CD4-positive, alpha-beta T cell treated with Interleukin-6 at 100 ng/mL for 8 hours (primary cell): ENCODE measurements around the gene KIF4A.
"Not testable (repeated sequence)": the region's sequence is repeated elsewhere in the genome, so short reads cannot be mapped to it uniquely, and the experiment has no call there.

Experiments used
- DNase-seq: peaks from one replicate; pipeline ENCODE4 v3.0.0-alpha.2; 2020; ENCODE audit warnings: mixed read lengths, low spot score

Gene KIF4A, protein sequence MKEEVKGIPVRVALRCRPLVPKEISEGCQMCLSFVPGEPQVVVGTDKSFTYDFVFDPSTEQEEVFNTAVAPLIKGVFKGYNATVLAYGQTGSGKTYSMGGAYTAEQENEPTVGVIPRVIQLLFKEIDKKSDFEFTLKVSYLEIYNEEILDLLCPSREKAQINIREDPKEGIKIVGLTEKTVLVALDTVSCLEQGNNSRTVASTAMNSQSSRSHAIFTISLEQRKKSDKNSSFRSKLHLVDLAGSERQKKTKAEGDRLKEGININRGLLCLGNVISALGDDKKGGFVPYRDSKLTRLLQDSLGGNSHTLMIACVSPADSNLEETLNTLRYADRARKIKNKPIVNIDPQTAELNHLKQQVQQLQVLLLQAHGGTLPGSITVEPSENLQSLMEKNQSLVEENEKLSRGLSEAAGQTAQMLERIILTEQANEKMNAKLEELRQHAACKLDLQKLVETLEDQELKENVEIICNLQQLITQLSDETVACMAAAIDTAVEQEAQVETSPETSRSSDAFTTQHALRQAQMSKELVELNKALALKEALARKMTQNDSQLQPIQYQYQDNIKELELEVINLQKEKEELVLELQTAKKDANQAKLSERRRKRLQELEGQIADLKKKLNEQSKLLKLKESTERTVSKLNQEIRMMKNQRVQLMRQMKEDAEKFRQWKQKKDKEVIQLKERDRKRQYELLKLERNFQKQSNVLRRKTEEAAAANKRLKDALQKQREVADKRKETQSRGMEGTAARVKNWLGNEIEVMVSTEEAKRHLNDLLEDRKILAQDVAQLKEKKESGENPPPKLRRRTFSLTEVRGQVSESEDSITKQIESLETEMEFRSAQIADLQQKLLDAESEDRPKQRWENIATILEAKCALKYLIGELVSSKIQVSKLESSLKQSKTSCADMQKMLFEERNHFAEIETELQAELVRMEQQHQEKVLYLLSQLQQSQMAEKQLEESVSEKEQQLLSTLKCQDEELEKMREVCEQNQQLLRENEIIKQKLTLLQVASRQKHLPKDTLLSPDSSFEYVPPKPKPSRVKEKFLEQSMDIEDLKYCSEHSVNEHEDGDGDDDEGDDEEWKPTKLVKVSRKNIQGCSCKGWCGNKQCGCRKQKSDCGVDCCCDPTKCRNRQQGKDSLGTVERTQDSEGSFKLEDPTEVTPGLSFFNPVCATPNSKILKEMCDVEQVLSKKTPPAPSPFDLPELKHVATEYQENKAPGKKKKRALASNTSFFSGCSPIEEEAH

DNA sequence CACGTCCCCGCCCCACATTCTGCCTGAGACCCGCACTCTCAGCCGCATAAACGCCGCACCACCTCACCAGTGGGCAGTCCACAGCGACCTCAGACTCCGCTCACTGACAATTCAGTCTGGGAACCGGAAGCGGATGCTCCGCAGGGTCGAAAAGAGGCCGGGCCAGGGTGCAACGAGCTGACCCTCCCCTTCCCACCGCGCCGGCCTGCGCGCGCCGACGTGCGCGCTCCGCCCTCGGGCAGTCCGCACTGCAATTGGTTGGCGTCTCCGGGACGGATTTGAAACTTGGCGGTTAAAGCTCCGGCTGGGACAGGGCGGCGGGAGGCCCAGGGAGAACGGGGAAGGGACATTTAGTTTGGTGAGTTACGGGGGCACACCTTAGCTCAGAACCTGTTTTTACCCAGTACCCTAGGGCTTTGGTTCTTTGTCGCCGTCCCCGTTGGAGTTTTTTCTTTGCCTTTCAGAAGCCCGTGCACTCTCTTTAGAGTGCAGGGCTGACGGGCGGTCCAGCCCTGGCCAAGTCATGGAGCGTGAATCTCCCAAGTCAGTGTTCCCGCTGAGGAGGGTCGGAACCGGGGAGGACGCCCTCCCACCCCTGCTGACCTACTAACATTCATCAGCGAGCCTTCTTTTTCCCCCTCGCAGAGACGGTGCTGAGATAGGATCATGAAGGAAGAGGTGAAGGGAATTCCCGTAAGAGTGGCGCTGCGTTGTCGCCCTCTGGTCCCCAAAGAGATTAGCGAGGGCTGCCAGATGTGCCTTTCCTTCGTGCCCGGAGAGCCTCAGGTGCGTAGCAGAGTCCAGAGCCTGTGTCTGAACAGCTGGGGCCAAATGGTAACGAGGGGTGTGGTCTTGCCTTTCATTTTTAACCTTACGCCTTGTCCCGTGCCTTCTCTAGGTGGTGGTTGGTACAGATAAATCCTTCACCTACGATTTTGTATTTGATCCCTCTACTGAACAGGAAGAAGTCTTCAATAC lies at the start of gene KIF4A, which contains the start of gene PDZD11:
TSS of gene KIF4A (plus strand) at position 312 of the 978 bp plus-strand sequence. CDS start at position 667, 355 bp downstream.
TSS of gene PDZD11 (minus strand) at position 135 of the 978 bp plus-strand sequence. CDS start 586 bp downstream, outside the sequence.
- peak; percentile 72 for DNase-seq

DNA sequence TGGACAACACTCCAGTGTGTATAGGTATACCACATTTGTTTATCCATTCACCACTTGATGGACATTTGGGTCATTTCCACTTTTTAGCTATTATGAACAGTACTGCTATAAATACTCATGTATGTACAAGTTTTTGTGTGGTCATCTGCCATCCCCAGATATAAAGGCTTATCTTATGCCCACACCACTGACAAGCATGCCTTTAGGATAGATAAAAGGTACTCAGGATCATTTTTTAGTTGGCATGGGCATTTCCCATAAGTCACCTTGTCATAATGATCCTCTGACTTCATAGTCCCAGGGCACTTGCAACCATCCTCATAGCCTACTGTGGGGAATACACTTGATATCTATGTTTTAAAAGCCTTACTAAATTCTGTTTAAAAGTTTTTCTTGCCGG lies 49.2 kb upstream of the KIF4A start:
- no peak for DNase-seq

DNA sequence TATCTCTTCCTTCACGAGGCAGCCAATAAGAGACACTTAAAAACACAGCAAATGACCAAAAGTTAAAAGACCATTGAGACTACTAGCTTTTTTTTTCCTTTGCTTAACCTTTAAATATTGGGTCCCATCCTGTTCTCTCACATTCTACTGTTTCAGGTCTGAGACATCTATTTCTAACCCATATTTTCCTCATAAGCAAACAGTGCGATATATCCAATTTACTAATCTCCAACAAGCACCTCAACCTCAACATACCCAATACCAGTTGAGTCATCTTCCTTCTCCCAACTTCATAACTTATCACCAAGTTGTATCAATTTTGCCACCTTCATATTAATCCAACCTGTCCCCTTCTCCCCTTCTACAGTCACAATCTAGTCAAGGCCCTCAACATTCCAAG lies 48.4 kb upstream of the KIF4A start:
- DNase-seq, result no peak

DNA sequence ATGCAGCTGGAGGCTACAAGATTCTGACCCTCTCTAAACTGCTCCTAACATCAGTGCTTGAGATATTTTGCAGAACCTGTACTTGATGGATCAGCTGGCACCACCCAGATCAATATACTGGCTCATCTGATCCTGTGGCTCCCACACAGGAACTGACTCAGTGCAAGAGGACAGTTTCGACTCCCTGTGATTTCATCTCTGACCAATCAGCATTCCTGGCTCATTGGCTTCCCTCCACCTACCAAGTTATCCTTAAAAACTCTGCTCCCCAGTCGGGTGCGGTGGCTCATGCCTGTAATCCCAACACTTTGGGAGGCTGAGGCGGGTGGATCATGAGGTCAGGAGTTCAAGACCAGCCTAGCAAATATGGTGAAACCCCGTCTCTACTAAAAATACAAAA lies 46.3 kb upstream of the KIF4A start:
- DNase-seq, result not testable (repeated sequence)

DNA sequence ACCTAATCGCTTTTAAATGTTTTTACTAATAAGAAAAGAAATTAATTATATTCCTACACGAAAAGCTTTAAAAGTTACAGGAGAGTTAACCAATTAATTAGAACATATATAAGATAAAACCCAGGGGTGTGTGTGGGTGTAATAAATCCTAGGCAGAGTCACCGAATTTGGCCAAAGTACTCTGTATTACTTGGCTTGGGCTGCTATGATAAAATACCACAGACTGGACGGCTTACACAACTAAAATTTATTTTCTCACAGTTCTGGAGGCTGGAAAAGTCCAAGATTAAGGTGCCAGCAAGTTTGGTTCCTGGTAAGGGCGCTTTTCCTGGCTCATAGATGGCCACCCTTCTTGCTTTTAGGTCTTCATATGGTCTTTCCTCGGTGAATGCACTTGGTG lies 45.0 kb upstream of the KIF4A start:
- no peak for DNase-seq

DNA sequence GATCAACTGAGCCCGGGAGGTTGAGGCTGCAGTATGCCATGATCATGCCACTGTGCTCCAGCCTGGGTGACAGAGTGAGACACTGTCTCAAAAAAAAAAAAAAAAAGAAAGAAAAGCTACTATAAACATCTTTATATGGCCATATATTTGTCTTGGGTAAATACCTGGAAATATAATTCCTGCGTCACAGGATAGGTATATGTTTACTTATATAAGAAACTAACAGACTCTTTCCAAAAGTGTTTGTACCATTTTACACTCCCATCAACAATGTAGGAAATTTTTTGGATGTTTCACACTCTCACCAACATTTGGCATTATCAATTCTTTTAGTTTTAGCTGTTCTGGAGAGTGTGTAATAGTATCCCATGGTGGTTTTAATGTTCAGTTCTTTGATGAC lies 42.7 kb upstream of the KIF4A start:
- no peak for DNase-seq

DNA sequence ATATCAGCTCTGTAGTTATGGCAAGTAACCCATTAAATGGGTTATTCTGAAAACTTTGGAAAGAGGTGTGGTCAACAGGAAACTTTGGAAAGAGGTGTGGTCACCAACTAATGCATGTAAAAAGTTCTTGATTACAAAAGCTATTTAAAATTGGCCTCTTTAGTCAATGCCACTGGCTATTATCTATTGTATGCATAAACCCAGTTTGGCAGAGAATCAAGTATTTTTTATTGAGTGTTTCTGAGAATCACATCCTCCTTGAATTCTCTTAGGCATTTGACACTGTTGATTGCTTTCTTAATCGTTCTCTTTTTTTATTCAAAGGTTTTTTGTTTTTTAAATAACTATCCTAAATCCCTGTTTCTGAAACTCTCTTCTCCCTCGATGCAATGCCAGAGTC lies 37.4 kb upstream of the KIF4A start:
- DNase-seq, result no peak

DNA sequence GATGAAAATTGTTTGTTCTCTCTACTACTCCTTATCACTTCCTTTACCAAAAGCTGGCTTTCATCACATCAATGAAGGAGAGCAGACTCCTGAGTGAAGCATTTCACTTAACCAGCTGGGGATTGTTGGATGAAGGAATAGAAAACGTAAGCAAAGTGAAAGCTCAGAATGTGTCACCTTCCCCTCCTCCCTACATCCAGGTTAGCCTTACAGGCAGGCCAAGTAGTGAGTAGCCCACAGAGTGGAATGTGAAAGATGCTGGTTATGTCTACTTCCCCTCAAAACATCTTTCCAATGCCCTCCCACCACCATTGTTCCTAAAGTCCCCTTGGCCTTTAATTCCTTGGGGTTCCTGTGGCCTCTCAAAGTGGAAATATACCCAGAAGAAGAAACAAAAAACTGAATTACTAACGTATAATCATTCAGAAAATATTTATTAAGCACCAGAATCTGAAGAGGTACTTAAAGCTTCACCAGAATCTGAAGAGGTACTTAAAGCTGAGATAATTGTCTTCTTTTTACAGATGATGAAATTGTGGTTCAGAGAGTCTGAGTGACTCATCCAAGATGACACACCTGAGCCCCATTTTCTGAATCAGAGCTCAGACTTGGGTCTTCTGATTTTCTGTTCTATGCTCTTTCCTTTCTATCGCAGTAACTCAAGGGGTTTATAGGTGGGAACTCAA lies 36.4 kb upstream of the KIF4A start:
- no peak for DNase-seq

DNA sequence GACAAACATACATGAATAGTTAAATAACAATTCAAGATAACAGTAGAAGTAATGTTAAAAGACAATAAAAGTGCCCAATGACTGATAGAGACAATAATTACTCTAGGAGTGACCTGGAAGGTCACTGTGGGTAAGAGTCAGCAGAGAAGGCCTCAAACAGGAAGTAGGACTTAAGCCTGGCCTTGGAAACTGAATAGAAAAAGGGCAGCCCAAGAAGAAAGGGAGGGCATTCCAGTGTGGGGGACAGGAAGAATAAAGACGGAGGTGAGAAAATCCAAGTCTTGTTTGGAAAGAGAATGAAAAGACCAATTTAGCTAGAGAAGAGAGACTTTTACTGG lies 35.9 kb upstream of the KIF4A start:
- no peak for DNase-seq

DNA sequence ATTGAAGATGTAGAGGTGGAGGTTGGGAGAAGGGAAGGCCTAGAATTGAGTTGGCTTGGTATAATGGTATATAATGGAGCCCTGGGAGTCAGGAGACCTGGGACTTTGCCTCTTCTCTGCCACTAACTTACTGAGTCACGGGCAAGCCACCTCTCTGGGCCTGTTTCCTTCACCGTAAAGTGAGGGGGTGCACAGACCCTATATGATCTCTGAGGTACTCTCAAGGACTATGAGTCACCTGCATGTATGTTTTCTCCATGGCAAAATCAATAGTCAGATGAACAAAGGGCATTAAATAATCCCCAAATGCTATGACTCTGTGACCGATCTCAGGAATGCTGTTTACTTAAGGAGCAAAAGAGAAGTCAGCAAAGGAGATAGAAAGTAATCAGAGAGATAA lies 35.0 kb upstream of the KIF4A start:
- no peak for DNase-seq

DNA sequence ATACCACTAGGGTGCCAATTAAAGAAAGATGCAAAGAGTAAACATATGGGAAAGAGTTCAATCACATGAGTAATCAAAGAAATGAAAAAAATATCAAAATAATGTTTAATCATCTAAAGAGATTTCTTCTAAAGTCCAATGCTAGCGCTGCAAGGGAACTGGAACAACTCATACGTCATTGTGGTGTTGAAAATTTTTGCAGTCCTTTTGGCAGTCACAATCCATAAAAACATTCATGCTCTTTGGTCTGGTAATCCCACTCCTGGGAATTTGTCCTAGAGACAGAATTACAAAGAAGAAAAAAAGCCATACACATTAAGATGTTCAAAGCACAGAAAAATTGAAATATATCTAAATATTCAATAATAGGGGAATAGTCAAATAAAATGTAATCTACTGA lies 34.5 kb upstream of the KIF4A start:
- no peak for DNase-seq

DNA sequence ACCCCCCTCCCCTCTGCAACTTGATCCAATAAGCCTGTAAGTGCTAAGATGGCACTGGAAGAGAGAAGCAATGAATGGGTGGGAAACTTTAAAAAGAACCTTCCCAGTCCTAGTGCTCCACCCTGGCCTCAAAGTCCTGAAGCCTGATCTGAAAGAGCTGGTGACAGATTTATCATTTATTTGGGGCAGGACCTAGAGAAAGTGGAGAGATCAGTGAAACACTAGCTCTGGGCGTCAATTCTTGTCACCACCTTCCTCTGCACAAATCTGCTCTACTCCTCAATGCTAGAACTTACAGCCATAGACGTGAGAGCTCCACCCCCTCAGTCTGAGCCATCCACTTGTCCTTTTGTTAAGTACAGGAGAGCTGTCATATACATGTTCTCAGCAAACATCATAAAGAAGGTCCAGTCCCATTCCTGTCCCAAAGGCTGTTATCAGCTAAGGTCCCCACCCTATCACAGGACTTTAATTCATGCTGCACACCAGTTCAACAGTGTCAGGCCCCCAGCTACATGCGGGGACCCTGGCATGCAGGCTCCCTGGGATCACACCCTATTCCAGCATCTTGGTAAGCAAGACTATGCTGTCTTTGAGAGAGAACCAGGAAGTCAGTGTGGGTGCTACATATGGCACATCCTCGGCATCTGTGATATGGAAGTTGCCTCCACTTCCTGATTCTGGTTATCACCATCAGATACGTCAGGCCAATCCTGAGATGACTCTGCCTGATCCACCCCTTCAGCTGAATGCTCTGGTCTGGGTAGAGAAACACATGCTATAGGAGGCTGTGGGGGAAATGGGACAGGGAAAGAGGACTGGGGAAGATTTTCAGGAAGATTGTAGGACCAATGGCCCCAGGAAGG lies 32.2 kb upstream of the KIF4A start:
- no peak for DNase-seq

DNA sequence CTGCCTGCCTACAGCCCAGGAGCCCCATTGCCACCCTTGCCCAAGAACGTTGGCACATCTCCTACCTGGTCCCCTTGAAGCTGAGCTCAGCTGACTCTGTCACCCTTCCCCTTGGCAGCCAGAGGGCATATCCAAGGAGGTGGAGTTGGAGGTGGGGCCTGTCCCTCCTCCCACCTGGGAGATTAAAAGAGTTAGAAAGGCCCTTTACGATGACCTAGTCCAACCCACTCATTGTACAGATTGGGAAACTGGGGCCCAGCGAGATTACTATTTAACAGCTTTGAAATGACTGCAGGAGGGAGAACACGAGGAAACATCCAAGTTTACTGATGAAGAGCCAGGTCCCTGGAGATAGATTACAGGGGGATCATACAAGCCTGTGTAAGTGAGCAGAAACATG lies 29.8 kb upstream of the KIF4A start, which contains the start of gene P2RY4:
TSS of gene P2RY4 (minus strand) at position 101 of the 400 bp plus-strand sequence. CDS start 580 bp downstream, outside the sequence.
- no peak for DNase-seq

DNA sequence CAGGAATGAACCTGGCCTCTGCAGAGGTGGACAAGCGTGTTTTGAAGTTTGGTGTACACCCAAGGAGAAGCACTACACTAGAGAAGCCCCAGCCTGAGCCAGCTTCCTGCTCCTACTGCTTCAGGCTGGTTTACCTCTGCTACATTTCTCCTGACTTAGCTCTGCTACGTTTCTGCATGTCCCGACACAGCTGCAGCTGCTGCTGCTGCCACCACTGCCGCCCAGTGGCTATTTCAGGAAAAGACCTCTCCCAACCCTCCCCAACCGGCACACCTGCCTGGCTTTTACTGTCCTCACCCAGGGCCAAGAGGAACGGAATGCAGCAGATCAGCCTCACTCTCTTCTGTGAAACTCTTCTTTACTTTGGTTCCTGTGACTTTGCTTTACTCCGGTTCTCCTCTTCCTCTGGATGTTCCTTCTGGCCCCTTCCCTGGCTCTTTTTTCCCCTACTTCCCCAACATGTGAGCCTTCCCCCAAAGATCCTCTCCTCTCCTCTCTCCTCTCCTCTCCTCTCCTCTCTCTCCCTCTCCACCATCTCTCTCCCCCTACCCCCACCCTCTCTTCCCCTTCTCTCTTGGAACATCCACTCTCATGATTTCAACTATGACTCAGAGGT lies 26.8 kb upstream of the KIF4A start:
- no peak for DNase-seq

DNA sequence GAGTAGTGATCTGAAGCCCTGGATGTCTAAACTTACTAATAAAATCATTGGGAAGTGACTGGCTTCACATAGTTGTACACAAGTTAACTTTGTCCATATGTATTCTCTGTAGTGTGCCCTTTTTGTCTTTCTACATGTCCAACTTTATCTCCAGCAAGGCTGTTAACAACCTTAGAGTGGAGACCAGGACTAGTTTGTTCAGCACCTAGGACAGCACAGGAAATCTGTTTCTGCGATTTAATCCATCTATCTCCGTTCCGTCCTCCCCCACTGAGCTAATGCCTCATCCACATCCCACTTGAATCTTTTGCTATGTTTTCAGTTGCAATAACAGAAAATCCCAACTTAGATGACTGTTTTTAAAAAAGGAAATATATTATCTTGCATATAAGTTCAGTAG lies 25.1 kb upstream of the KIF4A start:
- DNase-seq, result no peak

DNA sequence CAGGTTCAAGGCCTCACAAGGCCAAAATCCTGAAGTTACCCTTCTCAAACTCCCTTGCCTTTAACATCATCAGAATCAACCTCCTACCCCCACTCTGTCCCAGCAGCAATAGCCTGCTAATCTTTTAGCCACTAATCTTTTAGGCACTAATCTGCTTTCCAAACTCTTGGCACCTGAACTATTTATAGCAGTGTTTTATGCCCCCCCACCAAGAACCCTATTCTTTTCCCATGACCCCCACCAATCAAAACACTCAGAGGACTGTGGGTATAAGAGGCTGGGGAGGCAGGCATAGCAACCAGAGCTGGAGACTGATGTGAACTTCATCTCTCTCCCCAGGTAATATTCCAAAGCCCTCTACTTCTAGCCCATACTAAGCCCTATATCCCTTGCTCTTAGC lies 21.9 kb upstream of the KIF4A start, which contains the start of gene ARR3:
TSS of gene ARR3 (plus strand) at position 301 of the 400 bp plus-strand sequence. CDS start 1,052 bp downstream, outside the sequence.
- no peak for DNase-seq

DNA sequence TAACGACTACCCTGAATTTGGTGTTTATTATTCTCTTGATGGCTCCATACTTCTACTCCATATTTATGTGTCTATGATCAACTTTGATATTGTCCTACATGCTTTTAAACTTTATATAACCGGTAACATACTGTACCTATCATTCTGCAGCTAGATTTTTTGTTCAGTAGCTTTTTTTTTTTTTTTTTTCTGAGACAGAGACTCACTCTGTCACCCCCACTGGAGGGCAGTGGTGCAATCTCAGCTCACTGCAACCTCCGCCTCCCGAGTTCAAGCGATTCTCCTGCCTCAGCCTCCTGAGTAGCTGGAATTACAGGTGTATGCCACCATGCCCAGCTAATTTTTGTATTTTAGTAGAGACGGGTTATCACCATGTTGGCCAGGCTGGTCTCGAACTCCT lies 15.9 kb upstream of the KIF4A start:
- DNase-seq, result not testable (repeated sequence)

DNA sequence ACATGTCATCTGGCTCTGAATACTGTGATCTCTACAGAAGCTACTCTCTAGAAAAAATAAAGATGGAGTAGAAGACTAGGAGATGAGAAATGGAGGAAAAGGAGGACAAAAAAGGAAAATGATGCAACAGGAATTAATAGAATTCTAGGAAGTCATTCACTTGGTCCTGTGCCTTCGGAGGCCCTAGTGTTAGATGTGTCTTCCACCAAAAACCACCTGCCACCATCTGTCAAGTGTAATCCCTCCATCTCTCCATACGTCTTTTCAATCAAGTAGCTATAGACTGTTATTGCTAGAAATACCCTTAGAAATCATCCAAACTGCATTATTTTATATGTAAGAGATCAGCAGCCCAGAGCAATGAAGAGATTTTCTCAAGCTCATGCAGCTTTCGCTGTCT lies 10.8 kb upstream of the KIF4A start:
- DNase-seq, result no peak

DNA sequence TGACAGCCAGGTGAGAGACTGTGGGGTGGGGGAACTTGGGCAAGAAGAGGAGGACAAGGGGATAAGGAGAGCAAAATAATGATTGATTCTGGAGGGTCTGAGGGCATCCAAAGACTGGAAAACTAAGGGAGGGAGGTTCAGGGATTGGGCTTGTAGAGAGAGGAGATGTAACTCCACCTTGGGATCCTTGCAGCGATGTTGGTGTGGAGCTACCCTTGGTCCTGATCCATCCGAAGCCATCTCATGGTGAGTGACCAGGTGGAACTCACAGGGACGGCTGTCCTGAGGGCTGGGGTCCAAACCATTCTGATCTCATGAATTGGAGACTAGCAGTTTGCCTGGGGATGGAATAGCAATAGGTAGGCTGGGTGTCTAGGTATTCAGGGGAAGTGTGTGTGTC lies 9.3 kb upstream of the KIF4A start:
- no peak for DNase-seq
